Right lobe of liver (tissue), 6 donors: ENCODE results near the gene ANGPTL3. TPM values are rescaled to one million over a fixed set of nuclear protein-coding genes. Genes with fewer than 3 reads are reported as not detected.
A peak's percentile ranks its signal among the peaks of the same experiment; 100 is the strongest.

Source experiments
- ATAC-seq, 4 donors: fragments of 200-7000 bp; cut with Tn5 transposase; one replicate each; pipeline ENCODE4 v1.9.1; 2020; ENCODE audit warnings: mild to moderate bottlenecking in 4 of 4, moderate library complexity in 4 of 4
- DNase-seq, 3 donors: peaks; one replicate each; pipeline ENCODE4 v3.0.0-alpha.2; 2020
- H3K27ac ChIP-seq, 3 donors: fragments of 200-600 bp; one replicate each; pipeline ENCODE4 v1.8.0; 2022
- H3K27me3 ChIP-seq, 2 donors: fragments of 200-600 bp; one replicate each; pipeline ENCODE4 v1.8.0; 2022
- H3K36me3 ChIP-seq, 4 donors: fragments of 200-600 bp; sonication (generic) in 1 of 4; one replicate each; pipeline versions ENCODE4 v1.5.1 to v1.8.0; 2017 to 2022; ENCODE audit warnings: control low read depth in 1 of 4
- H3K4me1 ChIP-seq, 4 donors: fragments of 200-600 bp; sonication (generic) in 1 of 4; one replicate each; pipeline versions ENCODE4 v1.5.1 to v1.8.0; 2017 to 2022; ENCODE audit warnings: control low read depth in 1 of 4
- H3K4me3 ChIP-seq, 3 donors: fragments of 200-600 bp; one replicate each; pipeline ENCODE4 v1.8.0; 2022
- H3K9me3 ChIP-seq, 4 donors: fragments of 200-600 bp; sonication (generic) in 1 of 4; one replicate each; pipeline versions ENCODE4 v1.5.1 to v1.8.0; 2017 to 2022; ENCODE audit warnings: control low read depth in 1 of 4
- POLR2A ChIP-seq: fragments of 450-650 bp; IDR thresholded peaks from one replicate; pipeline ENCODE4 v1.6.1; 2017; ENCODE audit warnings: antibody characterized with exemption, mild to moderate bottlenecking
- WGBS: methylation state at CpG from one replicate; pipeline ENCODE4 v1.1.6; 2018; ENCODE audit warnings: low coverage, low lambda C conversion rate; ENCODE audit not compliant: insufficient coverage; ENCODE audit errors: missing lambda C conversion rate; 5-methylcytosine and 5-hydroxymethylcytosine counted together
- intact Hi-C, 2 donors: fragments of 100-400 bp; cut with DNase I; formaldehyde crosslinking; loops; one replicate each; pipeline versions ENCODE4 v1.11.2 to v1.14.1; 2022
- total RNA-seq, 6 experiments: library from RNA; depleted of rRNA in 2 of 6; stranded (reverse); fragments of >200 nt in 2 of 6; fragmentation: NEBNext Ultra II Directional in 3 of 6; extraction: Animal tissue kit (Norgen Biotek cat#: 25700) in 3 of 6; gene quantifications; one replicate each; pipeline versions ENCODE4 v1.1.0 to v1.2.4, GENCODE V29; 2016 to 2023
- TF ChIP-seq, protein P1 (sequence below), 4 donors: fragments of 200-600 bp in 3 of 4; fragments of 450-650 bp in 1 of 4; IDR thresholded peaks; one replicate each; pipeline versions ENCODE4 v1.5.1 to v1.8.0; 2016 to 2022; ENCODE audit warnings: antibody characterized with exemption in 4 of 4, mild to moderate bottlenecking in 2 of 4
- donor health status: DM: no; HTN: yes; CAD: no.
- donor health status: DM: no; HTN: no; CAD: no.
- donor health status: DM: no; HTN: no; CAD: no.
- donor health status: DM: no; HTN: yes; CAD: no.
- donor health status: DM: no; HTN: yes; CAD: no.

Gene ANGPTL3
- total RNA-seq, 6 experiments from 2014 or later, result 227 to 411 (median 245) TPM

DNA sequence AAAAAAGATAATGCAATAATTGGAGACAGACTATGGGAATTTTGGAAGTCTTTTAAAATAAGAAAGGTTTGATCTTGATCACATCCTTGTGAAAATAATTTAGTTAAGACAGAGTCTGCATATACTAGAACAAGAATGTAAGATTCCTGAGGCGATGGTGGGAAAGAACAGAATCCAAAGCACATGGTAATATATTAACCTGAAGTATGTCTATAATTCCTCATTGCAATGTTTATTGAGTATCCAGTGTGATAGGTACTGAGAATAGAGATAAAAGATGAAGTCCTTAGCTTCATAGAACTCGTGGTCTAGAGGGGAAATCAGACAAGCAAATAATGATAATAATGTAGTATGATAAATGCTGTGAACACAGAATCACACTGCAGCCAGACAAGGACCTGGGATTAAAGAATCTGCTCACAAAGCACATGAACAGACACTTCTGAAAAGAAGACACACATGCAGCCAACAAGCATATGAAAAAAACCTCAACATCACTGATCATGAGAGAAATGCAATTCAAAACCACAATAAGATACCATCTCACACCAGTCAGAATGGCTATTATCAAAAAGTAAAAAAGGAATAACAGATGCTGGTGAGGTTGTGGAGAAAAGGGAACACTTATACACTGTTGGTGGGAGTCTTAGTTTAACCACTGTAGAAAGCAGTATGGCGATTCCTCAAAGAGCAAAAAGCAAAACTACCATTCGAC, 6.9 kb upstream of the ANGPTL3 start:
- intact Hi-C loops, result no loop called here
- WGBS, result 55% methylated on average over 4 of the region's 4 CpGs
- Histone ChIP-seq H3K27me3 (no peaks in the 10 kb centered on the region), H3K9me3 (no peaks in the 10 kb centered on the region), H3K4me3 (no peak overlapping the region), H3K36me3 (no peaks in the 10 kb centered on the region), H3K4me1 (peaks cover 0 to 28% (median 10%) of the 10 kb centered on the region in 4 donors), H3K27ac (no peak overlapping the region)
- TF ChIP-seq POLR2A, result no peak
- TF ChIP-seq, protein P1, sequence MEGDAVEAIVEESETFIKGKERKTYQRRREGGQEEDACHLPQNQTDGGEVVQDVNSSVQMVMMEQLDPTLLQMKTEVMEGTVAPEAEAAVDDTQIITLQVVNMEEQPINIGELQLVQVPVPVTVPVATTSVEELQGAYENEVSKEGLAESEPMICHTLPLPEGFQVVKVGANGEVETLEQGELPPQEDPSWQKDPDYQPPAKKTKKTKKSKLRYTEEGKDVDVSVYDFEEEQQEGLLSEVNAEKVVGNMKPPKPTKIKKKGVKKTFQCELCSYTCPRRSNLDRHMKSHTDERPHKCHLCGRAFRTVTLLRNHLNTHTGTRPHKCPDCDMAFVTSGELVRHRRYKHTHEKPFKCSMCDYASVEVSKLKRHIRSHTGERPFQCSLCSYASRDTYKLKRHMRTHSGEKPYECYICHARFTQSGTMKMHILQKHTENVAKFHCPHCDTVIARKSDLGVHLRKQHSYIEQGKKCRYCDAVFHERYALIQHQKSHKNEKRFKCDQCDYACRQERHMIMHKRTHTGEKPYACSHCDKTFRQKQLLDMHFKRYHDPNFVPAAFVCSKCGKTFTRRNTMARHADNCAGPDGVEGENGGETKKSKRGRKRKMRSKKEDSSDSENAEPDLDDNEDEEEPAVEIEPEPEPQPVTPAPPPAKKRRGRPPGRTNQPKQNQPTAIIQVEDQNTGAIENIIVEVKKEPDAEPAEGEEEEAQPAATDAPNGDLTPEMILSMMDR (IDR thresholded peaks at IDR 0.05), result no peak
- no peak for ATAC-seq
- DNase-seq, result no peak

GRCh38 chr1:62590970-62591368, 6.4 kb upstream of the ANGPTL3 start:
- intact Hi-C loops, result no loop called here
- ATAC-seq (no peak), DNase-seq (no peak)
- TF ChIP-seq POLR2A, result no peak
- TF ChIP-seq, protein P1 (IDR thresholded peaks at IDR 0.05), result no peak
- WGBS, result 15% methylated on average over 1 of the region's 1 CpG
- Histone ChIP-seq H3K36me3 (no peaks in the 10 kb centered on the region), H3K9me3 (no peaks in the 10 kb centered on the region), H3K27me3 (no peaks in the 10 kb centered on the region), H3K4me1 (peaks cover 0 to 28% (median 10%) of the 10 kb centered on the region in 4 donors), H3K27ac (no peak overlapping the region), H3K4me3 (no peak overlapping the region)

DNA sequence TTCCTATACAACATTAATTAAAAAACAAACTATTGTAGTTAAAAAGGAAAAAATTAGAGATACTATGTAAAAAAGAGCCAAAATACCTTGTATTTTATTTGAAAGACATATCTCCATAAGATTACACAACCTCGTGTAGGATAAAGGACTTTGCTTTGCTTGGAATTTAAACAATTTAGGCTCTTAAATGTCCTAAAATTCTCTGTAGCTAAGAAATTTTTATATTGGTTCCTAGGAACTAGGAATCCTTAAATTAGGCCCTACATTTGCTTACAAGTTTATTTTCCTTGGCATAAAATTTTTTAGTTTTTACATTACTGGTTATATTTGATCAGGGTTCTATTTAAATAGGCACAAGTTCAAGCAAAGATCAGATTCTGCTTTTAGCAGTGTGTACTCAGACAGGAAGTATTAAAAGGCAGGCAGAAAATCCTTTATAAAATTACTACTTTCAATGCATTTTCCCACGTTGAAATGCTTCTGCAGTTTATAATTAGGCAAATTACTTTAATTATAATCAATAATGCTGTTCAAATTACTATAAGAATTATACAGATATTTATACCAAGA, 3.4 kb upstream of the ANGPTL3 start:
- 14% methylated on average over 2 of the region's 2 CpGs for WGBS

DNA sequence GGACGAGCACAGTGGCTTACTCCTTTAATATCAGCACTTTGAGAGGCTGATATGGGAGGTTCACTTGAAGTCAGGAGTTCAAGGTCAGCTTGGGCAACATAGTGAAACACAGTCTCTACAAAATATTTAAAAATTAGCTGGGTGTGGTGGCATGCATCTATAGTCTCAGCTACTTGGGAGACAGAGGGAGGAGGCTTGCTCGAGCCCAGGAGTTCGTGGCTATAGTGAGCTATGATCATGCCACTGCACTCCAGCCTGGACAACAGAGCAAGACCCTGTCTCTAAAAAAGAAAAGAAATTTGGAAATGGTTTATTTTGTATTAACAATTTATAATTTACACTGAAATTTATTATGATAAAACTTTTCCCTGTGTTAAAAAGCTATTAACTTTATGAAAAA, 1.7 kb upstream of the ANGPTL3 start:
- no peak for TF ChIP-seq POLR2A
- TF ChIP-seq, protein P1 (IDR thresholded peaks at IDR 0.05), result no peak
- ATAC-seq (no peak), DNase-seq (no peak)
- peak overlapping the region in 2 of 3 donors; percentile 76 to 87 for H3K27ac ChIP-seq
- H3K27me3 ChIP-seq, result no peaks in the 10 kb centered on the region
- H3K36me3 ChIP-seq, result no peaks in the 10 kb centered on the region
- H3K4me3 ChIP-seq, result no peak overlapping the region
- peaks cover 0 to 28% (median 9%) of the 10 kb centered on the region in 4 donors for H3K4me1 ChIP-seq
- WGBS, result 59% methylated on average over 3 of the region's 3 CpGs
- no peaks in the 10 kb centered on the region for H3K9me3 ChIP-seq
- intact Hi-C loops, result no loop called here

More for the DNA sequence above, 3.4 kb upstream of the ANGPTL3 start:
- Histone ChIP-seq H3K27me3 (no peaks in the 10 kb centered on the region), H3K36me3 (no peaks in the 10 kb centered on the region), H3K4me3 (peak overlapping the region in 1 of 3 donors; percentile 5), H3K27ac (peak overlapping the region; percentile 52 to 87 (median 62)), H3K9me3 (no peaks in the 10 kb centered on the region), H3K4me1 (peaks cover 0 to 33% (median 11%) of the 10 kb centered on the region in 4 donors)
- ATAC-seq (peak; percentile 48 to 62 (median 50)), DNase-seq (no peak)
- TF ChIP-seq, protein P1 (IDR thresholded peaks at IDR 0.05), result no peak
- TF ChIP-seq POLR2A, result no peak
- intact Hi-C loops, result no loop called here
